DMS 273 (cell line): ENCODE results near the gene CREB5.
A peak's percentile ranks its signal among the peaks of the same experiment; 100 is the strongest.
"Not testable (repeated sequence)": the region's sequence is repeated elsewhere in the genome, so short reads cannot be mapped to it uniquely, and the experiment has no call there.

ENCODE experiments used
- DNase-seq: peaks from one replicate; lab custom pipeline; 2025; ENCODE audit not compliant: unreplicated experiment; lab: John Stamatoyannopoulos, UW

The CREB5 gene

DNA sequence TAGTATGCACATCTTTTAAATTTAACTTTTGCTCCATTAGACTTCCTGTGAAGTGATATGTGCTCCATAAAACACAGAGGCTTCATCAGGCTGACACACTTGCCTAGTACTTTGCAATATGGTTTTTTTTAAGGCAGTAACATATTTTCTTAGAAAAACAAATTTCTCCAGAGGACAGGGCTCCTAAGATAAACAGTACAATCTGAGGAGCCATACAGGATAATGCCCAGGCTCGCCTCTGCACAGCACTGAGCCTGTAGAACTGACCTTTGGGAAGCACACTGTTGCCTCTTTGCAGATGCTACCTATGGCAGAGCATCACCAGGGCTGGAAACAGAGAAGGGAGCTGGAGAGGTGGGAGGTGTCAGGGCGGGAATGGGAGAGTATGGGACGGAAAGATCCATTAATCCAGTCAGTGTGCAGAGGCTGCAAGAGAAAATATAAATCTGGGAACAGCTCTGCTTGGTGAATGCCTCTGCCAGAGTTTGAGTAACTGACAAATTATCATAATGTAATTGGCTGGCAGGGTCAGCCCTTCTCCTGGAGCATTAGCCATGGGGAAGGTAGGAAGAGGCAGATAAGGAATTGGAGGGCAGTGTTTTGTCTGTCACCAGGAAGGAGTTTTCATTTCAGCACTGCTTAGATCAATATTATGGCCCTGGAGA, 132.3 kb downstream of the CREB5 start:
- no peak for DNase-seq

DNA sequence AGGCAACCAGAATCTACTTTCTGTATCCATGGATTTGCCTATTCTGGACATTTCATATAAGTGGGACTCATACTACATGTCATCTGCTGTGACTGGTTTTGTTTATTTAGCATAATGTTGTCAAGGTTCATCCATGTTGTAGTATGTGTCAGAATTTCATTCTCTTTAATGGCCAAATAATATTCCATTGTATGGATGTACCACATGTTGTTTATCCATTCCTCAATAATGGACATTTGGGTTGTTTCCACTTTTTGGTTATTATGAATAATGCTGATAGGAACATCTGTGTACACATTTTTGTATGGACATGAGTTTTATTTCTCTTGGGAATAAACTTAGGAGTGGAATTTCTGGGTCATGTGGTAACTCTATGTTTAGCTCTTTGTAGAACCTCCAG, 133.7 kb downstream of the CREB5 start:
- DNase-seq: no peak

DNA sequence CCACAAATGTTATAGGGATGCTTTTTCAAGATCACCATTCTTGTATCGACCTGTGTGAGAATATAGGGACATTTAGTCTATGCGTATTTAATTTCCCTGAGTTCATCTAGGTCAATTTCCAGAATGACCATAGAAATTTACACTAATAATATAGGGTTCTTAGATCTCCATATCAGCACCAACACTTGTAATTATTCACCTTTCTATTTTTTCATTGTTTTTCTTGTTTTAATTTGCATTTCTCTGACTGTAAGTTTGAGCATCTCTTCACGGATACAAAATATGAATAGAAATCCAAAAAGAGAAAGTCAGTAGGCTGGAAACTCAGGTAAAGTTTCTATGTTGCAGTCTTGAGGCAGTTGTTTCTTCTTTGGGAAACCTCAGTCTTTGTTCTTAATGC, 134.8 kb downstream of the CREB5 start:
- DNase-seq: no peak

DNA sequence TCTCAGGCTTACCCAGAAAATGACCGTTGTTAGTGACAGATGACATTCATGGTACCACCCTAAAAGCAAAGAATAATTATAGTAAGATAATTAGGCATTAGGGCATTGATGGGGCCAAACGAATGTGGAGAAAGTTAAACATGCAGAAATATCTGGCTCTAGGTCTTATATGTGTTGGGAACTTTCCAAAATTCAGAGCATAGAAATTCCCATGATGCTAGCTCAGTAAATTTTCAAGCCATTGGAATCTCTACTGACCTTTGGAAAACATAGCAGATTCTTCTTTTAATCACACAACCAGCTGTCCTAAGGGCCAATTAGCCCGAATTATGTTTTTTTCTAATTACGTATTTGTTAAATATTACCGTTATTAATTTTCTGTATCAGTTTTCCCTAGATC, 136.1 kb downstream of the CREB5 start:
- no peak for DNase-seq

DNA sequence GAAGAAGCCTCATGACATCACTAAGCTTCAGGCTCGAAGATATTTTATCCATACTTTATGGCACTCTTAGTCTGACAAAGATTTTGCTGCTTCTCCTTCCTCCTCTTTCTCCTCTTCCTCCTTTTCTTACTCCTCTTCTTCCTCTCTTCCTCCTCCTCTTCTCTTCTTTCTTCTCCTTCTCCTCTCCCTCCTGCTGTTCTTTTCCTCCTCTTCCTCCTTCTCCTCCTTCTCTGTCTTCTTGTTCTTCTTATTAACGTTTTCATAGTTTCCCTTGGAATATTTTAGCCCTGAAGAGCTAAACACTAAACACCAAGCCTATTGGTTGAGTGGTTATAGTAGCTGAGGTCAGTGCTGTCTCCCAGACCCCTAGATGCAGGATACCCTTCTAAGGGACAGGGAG, 137.7 kb downstream of the CREB5 start:
- no peak for DNase-seq

DNA sequence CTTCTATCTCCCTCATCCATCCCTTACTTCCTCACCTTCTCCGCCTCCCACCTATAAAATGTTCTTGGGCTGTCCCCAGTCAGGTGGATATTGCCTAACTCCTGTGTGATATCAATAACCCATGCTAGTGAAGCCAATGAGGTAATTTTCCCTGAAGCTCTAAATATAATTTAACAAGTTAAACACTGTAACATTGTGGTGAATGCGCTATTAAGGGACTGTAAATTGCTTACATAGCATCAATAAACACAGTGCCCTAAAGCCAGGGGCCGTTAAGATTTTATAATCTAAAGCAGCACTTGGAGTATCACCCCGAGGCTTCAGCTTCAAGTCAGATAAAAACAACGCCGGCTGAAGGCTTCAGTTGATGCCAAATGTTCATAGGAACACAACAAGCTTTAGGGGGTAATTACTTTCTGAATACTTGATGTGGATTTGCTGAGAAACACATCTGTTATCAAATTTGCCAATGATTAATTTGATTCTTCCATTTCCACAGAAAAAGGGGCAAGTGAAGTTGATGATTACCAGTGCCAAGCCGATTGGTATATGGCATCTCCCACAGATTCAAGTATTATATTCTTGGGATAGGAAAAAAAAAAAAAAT, 138.4 kb downstream of the CREB5 start:
- DNase-seq: peak; percentile 55

DNA sequence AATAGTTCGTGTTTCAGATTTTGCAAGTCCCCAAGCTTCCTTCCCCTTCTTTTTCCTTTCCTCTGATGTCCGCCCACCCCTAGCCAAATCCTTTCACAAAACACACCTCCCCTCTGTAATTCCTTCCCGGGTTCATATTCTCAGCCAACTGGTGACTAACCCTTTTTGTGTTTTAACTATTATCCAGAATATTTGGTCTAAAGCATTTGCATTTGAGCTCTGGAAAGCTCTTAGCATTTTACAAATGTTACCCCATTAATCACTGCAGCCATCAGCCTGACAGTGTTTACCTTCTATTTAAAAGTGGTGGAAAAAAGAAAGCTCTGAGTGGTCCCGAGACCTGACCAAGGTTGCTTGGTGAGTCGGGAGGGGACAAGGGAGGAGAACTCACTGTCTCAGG, 139.0 kb downstream of the CREB5 start:
- peak; percentile 16 for DNase-seq

DNA sequence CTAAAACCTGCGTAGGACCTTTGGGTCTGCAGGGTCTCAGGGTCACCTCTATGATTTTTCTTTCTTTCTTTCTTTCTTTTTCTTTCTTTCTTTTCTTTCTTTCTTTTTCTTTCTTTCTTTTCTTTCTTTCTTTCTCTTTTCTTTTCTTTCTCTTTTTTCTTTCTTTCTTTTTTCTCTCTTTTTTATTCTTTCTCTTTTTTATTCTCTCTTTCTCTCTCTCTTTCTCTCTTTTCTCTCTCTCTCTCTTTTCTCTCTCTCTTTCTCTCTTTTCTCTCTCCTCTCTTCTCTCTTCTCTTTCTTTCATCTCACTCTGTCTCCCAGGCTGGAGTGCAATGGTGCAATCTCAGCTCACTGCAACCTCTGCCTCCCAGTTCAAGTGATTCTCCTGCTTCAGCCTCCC, 139.4 kb downstream of the CREB5 start:
- DNase-seq: not testable (repeated sequence)

DNA sequence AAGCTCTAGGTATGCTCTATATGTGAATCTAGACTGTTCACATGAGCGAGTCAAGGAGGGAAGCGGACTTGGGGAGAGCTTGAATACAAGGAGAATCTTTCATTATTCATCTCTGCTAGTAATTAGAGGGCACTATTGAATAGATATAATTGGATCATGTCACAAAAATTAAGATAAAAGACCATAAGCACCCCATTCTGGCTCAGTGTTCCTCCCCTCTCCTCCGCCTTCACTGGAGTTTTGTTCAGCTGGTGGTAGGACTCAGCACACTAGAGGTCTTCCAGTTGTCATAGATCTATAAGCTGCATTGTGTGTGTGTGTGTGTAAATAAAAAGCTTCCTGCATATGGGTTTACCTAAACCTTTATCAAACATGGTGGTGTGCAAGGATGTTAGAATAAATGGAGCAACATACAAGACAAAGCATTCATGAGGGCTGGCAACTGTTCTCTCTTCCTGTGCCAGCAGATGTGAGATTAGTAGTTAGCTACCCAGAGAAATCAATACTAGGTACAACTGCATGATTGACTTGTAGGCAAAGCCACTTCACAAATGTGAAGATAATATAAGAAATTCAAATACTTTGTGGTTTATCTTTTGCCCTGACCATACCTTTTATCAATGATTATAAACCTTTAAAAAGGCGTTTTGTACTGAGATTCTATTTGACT, 142.6 kb downstream of the CREB5 start:
- no peak for DNase-seq

DNA sequence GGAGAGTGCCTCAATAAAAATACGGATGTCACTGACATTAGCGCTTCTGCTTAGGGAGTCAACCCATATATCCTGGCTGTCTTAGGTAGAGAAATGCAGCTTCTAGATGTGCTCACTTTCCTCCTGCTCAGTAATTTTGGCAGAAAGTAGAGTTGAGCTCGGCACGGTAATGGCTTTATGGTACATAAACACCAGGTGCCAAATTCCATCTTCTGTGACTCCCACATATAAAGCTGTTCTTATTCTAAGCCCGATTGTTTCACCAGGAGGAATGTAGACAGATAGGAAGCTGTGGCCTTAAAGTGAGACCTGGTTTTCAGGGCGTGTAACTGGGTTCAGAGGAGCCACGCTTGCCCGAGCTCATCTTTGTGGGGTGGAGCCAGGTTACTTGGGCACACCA, 143.7 kb downstream of the CREB5 start:
- no peak for DNase-seq

DNA sequence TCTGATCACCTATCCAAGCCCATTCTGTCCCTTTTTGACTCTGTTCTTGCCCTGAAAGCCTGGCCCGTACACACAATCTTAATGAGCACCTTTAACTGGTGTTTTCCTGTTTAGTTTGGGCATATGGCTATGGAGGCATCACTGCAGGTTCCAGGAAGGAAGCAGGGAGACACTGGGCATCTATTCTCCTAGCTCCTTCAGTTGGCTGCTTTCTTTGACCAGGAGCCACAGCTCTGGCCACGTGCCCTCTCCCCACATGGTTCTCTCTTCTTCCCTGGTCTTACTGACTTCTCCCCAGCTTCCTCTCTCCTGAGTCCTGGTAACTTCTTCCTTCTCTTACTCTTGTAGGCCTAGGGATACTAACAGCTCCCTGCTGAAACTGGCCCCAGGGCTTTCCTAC, 144.4 kb downstream of the CREB5 start:
- no peak for DNase-seq

DNA sequence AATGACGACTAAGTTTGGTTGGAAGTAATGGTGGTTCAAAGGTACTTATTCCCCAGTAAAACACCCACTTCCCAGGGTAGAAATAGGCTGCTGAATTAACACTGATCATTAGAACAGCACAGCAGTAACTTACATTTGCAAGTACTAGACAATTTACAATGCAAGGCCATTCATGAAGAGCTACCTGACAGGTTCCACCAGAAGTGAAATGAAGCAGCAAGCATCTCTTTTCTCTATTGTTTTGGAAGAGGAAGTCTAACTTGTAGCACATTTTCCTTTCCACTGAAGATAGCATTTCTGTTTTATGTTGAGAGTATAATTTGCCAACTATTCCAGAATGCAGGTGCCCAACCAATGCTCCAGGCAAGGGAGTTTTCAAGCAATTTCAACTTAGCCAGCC, 145.9 kb downstream of the CREB5 start:
- DNase-seq: no peak

DNA sequence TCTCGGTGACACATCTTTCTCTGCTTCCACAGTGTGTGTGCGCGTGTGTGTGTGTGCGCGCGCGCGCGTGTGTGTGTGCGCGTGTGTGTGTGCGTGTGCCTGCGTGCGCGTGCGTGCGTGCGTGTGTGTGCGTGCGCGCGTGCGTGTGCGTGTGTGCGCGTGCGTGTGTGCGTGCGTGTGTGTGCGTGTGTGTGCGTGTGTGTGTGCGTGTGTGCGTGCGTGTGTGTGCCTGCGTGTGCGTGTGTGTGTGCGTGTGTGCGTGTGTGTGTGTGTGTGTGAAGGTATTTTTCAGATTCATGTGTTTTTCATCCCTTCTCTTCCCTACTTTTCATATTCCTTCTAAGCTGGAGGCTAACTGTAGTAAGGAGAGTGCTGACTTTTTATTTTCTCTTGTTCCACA, 148.4 kb downstream of the CREB5 start:
- DNase-seq: no peak

DNA sequence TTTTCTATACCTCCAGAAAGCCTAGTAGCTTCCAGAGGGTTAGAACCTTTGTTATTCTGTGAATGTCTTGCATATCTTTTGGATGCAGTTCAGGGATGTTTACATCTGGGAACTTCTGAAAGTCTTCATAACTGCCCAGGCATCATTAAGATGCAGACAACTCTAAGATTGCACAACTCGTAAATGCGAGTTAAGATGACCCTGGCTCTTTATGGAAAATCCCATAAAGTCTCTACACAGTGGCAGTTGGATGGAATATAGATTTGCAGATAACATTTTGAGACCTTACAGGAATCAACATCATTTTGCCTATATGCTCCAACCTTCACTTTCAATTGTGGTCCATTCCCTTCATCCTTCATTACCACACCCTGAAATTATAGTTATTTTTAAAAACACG, 151.7 kb downstream of the CREB5 start:
- no peak for DNase-seq

DNA sequence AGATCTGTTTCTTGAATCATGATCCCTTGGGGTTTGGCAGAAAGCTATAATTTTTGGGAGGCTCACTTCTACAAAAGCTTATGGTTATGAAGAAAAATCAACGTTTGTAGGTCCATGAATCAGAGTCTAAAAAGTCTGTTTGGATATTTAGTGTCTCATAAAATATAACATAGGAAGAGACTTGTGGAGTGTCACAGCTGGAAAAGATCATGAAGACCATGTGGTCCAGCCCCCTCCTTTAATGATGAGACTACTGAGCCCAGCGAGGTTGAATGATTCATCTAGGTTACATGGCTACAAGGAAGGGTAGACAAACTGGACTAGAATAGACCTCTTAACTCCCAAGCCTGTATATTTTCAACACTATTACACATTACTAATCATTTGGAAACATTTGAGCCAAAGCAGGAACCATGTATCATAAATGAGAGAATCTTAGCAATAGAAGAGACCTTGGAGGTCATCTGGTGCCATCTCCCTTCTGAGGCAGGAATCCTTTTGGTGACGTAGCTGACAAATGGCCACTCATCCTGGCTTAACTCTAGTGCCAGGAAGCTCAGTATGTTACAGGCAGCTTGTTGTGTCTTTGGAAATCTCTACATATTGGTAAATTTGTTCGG, 152.5 kb downstream of the CREB5 start:
- no peak for DNase-seq

DNA sequence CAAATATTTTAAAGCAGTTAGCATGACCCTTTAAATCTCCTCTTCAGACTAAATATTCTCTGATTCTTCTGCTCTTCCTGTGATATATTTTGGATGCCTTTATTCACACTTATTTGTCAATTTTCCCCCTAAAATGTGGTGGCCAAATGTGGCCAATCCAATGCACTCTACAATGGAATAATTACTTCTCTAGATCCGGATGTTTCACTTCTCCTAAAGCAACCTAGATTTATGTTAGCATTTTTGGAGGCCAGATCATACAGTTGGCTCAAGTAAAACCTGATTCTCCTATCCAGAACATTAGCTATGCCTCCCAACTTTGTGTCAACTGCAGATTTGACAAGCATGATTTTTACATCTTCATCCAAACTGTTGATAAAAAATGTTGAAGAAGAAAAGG, 153.7 kb downstream of the CREB5 start:
- DNase-seq: no peak

DNA sequence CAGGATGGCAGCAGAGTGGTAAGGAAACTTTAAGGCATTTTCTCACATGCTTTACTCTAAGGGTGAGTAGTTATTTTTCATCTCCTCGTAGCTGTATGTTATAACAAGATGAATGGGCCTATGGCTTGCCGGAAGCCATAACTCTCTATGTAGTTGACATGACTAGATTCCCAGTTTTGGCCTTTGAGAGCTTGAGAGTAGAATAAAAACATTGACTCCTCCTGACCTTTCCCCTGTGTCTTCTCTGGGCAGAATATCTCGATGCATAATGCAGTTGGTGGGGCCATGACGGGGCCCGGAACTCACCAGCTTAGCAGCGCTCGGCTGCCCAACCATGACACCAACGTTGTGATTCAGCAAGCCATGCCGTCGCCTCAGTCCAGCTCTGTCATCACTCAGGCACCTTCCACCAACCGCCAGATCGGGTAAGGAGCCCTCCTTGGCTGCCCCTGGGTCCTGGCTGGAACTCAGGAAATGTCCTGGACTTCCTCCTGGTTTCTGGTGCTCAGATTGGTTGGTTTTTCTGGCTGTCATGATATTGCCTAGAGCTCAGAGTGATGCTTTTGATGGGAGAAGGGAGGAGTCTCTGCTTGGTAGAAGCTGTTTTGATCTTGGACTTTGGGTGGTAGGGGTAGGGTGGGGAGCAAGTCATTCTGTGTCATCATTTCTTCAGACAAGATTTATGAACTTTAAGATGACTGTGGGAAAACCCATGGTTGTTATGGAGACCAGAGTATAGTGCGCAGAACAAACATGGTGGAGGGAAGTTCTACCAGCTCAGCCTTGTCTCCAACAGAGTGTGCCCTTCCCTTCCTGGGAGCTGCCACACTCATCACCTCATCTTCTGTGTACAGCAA, 158.0 kb downstream of the CREB5 start:
- no peak for DNase-seq

DNA sequence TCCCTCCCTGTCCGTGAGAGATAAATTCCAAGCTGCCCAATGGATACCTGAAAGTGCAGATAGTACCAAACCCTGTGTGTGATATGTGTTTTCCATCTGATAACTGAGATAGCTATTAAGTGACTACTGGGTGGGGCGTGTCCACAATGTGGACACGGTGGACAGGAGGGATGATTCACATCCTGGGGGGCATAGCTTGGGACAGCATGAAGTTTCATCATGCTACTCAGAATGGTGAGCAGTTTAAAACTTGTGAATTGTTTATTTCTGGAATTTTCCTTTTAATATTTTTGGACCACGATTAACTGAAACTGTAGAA, 158.6 kb downstream of the CREB5 start:
- no peak for DNase-seq

DNA sequence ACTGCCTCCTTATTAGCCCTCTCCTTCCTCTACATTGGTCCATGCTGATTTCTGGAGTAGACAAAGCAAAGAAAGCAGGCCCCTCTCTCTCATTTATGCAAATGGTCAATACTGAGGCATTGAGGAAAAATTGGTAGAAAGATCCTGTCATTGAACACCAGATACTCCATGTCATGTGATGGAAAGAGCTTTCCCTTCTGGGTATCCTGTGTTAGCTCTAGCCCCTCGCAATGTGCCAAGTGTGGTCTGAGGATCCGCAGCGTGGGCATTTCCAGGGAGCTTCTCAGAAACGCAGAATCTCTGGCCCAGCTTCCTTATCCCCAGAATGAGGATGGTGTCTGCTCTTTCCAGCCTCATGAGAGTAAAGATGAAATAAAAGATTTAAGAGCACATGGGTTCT, 159.1 kb downstream of the CREB5 start:
- no peak for DNase-seq

DNA sequence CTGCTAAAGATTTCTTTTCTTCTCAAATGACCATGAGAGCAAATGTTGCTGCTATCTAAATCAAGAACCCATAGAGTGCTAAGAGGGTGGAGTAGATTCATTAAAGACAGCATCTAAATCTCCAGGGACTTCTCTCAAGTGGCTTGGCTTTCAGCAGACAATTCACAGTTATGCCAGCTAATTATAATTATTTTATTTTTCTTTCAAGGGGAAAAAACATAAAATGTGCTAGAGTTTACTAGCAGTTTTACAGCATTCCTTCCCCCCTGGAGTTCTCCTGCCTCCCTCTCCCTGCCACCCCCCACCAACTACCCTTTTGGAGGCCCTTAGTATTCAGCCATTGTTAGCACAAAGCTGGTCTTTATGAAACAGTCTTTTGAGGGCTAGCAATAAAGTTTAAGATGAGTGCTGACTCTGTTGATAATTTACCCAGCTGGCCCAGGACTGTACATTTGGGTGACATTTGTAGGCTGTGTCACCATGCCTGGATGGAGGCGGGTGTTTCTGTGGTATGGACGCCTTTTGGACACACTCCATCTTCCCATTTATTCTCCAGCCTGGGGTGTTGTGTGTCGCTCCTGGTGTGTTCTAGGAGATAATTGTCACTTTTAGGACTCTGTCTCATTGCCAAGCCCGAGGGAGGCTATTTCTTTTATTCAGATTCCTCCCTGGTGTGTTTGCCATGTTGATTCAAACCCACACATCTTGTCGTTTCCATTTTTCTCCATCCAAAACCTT, 160.2 kb downstream of the CREB5 start:
- DNase-seq: peak; percentile 28

DNA sequence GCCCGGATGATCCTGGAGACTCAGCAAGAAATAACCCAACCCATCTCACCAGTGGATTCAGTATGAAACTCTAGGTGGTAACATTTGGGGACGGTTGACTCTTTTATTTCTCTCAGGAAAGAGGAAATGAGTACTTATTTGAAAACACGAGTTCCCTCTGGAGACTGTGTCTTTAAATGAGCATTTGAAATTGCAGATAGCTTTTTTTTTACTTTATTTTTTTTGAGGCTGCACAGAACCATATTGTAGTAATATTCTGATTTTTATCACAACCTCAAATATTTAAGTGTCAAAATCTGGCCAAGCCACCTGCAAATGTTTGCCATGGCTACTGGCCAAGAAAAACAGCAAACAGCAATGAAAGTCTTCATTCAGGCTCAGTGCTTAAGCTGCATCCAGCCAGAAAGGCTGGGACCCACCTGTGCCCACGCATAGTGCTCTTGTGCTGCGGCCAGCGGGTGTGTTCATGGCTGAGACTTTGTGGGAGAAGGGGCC, 160.8 kb downstream of the CREB5 start:
- peak; percentile 68 for DNase-seq
